GM12874 (cell line): ENCODE measurements around the gene MT1H.

Source experiments
- TF ChIP-seq, protein P1 (sequence below): IDR thresholded peaks from 2 replicates; pipeline ENCODE4 v1.5.1; 2011; ENCODE audit warnings: low read depth, mild to moderate bottlenecking, control low read depth, low read length, moderate library complexity; ENCODE audit not compliant: insufficient read depth

MT1H gene

GRCh38 chr16:56633535-56633934 is 36.1 kb upstream of the MT1H start:
- TF ChIP-seq, protein P1, sequence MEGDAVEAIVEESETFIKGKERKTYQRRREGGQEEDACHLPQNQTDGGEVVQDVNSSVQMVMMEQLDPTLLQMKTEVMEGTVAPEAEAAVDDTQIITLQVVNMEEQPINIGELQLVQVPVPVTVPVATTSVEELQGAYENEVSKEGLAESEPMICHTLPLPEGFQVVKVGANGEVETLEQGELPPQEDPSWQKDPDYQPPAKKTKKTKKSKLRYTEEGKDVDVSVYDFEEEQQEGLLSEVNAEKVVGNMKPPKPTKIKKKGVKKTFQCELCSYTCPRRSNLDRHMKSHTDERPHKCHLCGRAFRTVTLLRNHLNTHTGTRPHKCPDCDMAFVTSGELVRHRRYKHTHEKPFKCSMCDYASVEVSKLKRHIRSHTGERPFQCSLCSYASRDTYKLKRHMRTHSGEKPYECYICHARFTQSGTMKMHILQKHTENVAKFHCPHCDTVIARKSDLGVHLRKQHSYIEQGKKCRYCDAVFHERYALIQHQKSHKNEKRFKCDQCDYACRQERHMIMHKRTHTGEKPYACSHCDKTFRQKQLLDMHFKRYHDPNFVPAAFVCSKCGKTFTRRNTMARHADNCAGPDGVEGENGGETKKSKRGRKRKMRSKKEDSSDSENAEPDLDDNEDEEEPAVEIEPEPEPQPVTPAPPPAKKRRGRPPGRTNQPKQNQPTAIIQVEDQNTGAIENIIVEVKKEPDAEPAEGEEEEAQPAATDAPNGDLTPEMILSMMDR = no peak

DNA sequence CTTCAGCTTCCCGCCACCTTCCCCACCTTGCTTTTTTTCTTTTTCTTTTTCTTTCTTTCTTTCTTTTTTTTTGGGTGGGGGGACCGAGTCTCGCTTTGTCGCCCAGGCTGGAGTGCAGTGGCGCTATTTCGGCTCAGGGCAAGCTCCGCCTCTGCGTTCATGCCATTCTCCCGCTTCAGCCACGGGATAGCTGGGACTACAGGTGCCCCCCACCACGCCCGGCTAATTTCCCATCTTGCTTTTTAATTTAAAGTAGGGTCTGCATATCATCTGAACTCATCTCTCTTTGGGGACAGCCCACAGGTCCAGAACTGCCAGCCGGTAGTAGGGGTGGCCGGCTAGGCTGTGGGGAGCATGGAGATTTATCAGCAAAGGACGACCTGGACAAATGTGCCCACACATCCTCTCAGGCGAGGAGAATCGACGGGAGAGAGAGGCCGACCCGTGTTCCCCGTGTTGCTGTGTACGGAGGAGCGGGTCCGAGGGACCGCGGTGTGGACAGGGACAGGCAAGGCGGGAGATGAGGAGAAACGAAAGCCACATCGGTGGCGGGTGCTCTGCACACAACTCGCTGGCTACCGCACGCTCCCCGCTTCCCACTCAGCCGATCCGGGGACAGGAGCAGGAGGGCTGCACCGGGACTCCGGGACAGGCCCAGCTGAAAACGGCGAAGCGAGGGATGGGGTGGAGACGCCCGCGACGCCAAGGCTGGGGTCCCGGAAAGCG is 34.7 kb upstream of the MT1H start:
- TF ChIP-seq, protein P1 = no peak

GRCh38 chr16:56635441-56635967 is 34.1 kb upstream of the MT1H start:
- TF ChIP-seq, protein P1 = no peak

DNA sequence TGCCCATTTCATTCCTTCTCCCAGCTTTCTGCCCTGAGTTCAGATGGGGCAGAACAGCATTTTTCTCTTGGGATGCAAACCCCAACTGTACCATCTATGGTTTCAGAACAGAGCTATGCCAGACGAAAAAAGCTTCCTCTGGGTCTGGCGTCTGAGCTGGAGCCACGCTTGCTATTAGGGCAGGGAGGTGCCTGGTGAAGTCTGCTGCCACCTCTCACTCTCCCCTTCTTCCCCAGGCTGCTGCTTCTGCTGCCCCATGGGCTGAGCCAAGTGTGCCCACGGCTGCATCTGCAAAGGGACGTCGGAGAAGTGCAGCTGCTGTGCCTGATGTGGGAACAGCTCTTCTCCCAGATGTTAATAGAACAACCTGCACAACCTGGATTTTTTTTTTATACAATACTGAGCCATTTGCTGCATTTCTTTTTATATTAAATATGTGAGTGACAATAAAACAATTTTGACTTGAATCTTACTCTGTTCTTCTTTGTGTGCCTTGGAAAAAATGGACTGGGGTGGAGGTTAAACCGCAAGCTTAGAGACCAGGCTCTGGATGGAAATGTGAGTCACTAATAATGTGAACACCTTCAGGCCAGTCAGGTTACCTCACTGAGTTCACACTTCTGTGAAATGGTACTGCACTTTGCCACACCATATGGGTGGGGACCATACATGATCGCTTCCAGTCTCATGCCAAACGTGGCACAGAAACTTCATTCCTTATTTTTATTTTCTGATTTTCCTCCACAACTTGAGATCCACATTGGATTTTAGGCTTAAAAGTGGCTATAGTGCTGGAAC is 32.8 kb upstream of the MT1H start:
- TF ChIP-seq, protein P1 = no peak

- TF ChIP-seq, protein P1 = no peak
Measured at GRCh38 chr16:56637814-56638750, 31.5 kb upstream of the MT1H start, which contains the start of gene MT1A. Gene MT1A (plus strand): TSS chr16:56638666. CDS start chr16:56638739, 73 bp downstream.

DNA sequence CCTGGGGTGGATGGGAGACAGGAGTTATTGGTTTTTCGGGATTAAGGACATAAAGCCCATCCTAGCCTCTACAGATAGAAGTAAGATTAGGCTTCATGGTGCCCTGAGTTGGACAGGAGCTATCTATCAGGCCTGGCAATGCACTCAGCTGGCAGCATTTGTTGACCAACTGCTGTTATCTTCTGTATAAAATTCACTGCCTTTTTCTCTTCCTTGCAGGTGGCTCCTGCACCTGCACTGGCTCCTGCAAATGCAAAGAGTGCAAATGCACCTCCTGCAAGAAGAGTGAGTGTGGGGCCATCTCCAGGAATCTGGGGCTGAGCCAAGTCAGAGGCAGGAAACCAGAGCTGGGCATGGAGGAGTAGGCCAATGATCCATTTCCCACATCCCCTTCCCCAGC is 30.6 kb upstream of the MT1H start:
- TF ChIP-seq, protein P1 = no peak
